B cell (primary cell): Measurements from ENCODE around the gene SUSD2.

Experiments
- CTCF ChIP-seq: fragments of 200-600 bp; IDR thresholded peaks from one replicate; pipeline ENCODE4 v1.8.0; 2022; ENCODE audit warnings: antibody characterized with exemption, mild to moderate bottlenecking
- EZH2 ChIP-seq: IDR thresholded peaks from 2 replicates; pipeline ENCODE4 v1.6.1; 2012; ENCODE audit warnings: borderline replicate concordance, low read depth, mild to moderate bottlenecking, moderate library complexity, low read length; ENCODE audit not compliant: insufficient read depth, poor library complexity, severe bottlenecking

DNA sequence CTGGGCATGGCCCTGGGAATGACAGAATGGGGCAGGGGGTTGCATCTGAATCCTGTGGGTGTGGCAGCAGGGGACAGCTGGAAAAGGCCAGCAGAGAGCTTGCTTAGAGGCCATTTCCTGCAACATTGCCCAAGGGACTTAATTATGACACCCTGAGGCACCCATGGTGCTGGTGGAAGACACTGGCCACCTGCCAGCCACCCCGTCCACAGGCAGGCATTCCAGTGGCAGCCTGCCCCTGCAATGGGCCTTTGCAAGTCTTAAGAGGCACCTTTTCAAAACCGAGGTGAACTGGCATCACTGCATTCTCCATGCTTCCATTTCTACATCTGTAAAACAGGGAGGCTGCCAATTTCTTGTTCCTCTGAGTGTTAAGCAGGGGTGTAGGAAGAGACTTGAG is 21.6 kb upstream of the SUSD2 start:
- no peak for TF ChIP-seq CTCF
- TF ChIP-seq EZH2 = no peak
